PC-3 (cell line): Measurements from ENCODE around the gene MEP1B.

Experiments
- EZH2 ChIP-seq: fragments of 300-600 bp; sonication (generic); IDR thresholded peaks from one replicate; pipeline ENCODE4 v1.6.1; 2017; ENCODE audit warnings: antibody characterized with exemption, mild to moderate bottlenecking, low read length; ENCODE audit not compliant: unreplicated experiment
- EZH2phosphoT487 ChIP-seq: fragments of 300-600 bp; sonication (generic); IDR thresholded peaks from 2 replicates; pipeline ENCODE4 v1.6.1; 2018; ENCODE audit warnings: mild to moderate bottlenecking, antibody characterized with exemption, low read length, borderline replicate concordance
- TF ChIP-seq, protein P1 (sequence below): fragments of 300-600 bp; sonication (generic); conservative IDR thresholded peaks from 2 replicates; pipeline ENCODE4 v1.5.1; 2017; ENCODE audit warnings: antibody characterized with exemption, low read depth, mild to moderate bottlenecking, low read length

DNA sequence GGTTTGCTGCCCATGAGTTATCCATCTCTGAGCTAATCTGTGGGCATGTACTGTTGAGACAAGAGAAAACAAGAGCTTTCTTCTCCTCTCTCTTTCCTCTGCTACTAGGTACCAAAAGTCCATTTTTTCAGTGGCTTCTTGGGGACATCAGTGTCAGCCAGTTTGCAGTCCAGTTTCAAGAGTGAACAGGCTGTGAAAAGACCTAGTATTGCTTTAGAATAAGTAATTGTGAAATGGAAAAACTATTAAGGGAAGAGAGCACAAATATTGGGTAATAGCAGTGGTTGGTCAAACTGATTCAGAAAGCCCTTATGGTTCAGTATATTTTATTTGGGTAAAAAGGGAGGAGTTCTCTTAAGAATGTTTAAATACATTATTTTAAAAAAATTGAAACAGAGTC is 33.0 kb upstream of the MEP1B start:
- TF ChIP-seq, protein P1, sequence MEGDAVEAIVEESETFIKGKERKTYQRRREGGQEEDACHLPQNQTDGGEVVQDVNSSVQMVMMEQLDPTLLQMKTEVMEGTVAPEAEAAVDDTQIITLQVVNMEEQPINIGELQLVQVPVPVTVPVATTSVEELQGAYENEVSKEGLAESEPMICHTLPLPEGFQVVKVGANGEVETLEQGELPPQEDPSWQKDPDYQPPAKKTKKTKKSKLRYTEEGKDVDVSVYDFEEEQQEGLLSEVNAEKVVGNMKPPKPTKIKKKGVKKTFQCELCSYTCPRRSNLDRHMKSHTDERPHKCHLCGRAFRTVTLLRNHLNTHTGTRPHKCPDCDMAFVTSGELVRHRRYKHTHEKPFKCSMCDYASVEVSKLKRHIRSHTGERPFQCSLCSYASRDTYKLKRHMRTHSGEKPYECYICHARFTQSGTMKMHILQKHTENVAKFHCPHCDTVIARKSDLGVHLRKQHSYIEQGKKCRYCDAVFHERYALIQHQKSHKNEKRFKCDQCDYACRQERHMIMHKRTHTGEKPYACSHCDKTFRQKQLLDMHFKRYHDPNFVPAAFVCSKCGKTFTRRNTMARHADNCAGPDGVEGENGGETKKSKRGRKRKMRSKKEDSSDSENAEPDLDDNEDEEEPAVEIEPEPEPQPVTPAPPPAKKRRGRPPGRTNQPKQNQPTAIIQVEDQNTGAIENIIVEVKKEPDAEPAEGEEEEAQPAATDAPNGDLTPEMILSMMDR, result no peak
- TF ChIP-seq EZH2, result no peak
- TF ChIP-seq EZH2phosphoT487, result no peak
